ENCODE measurements around the gene GRIA3.
"Not testable (repeated sequence)": the region's sequence is repeated elsewhere in the genome, so short reads cannot be mapped to it uniquely, and the experiment has no call there.

The GRIA3 gene

GRCh38 chrX:123357941-123358340, 173.9 kb downstream of the GRIA3 start:
- DNase-seq (ENCODE audit: low spot score): no peak

DNA sequence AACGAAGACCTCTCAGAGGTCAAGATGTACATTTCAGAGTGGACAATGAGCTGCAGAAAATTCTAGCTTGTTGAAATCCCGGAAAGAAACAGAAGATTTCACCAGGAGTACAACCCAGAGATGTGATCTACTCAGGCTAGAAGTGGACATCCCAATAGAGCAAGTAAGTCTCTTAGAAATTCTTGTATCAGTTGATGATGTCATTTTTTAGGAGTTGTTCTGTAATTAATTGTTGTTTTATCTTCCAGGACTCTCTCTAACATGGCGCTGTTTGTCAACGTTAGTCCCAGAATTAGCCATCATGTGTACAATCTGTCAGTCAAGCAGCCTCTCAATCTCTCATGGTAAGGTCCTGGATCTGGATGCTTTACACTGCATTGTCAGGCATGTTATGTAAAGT, 174.4 kb downstream of the GRIA3 start:
- DNase-seq (ENCODE audit: low spot score): no peak

- DNase-seq (ENCODE audit: low spot score): no peak
Observed at GRCh38 chrX:123361371-123361770, 177.3 kb downstream of the GRIA3 start.

GRCh38 chrX:123386196-123386595, 202.1 kb downstream of the GRIA3 start:
- DNase-seq (ENCODE audit: low spot score): not testable (repeated sequence)

- DNase-seq (ENCODE audit: low spot score): no peak
Observed at GRCh38 chrX:123392921-123393320, 208.8 kb downstream of the GRIA3 start.

GRCh38 chrX:123399709-123400108, 215.6 kb downstream of the GRIA3 start:
- DNase-seq (ENCODE audit: low spot score): no peak

DNA sequence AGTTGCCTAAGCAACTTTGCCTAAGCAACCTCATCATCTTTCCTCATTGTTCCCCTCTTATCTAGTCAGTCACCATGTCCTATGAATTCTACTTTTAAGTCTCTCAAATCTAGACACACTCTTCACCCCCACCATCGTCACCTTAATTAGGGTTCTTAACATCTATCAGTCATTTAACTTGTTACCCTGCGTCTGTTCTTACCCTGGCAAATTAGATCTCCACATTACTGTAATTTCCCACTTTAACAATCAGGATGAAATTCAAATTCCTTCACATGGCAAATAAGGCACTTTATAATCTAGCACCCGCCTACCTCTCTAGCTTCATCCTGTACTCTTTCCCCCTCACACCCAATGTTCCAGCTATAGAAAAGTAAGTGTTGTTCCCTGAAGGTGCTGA, 221.2 kb downstream of the GRIA3 start:
- DNase-seq (ENCODE audit: low spot score): no peak

DNA sequence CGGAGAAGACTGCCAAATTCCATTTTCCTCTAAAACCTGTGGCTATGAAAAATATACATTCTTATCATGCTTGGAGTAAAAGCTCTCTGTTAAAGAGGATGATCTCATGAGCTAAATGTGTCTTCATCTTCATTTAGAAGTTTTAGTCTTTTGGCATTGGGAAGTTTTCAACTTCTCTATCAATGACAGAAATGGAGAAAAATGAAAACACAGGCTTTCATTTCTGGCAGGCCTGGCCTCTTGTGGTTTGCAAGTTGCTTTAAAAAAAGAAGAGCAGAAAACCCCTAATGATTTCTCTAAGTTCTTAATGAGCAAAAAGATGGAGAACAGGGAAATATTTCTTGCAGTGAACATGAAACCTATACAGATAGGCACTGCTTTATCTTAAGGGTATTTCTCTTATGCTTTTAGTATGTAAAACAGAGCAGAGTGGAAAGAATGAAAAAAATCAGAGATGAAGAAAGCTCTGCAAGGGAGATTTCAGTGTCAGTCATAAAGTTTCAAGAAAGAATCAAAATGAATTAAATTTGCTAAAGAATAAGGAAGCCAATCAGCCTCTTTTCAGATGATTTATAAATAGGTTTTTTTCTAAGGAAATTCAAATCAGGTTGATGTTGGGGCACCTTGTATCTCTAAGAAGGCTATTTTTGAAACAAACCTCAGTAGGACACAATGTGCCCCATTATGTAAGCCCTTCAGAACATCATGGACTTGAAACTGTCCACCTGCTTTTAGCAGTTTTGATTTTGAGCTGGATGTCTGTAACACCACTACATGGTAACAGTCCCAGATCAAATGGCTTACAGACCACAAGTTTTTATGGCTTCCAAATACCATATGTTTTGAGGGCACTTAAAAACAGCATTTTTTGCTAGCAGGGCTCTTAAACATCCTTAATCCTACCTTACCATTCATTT, 225.0 kb downstream of the GRIA3 start:
- no peak for DNase-seq (ENCODE audit: low spot score)

GRCh38 chrX:123422875-123423274, 238.8 kb downstream of the GRIA3 start:
- no peak for DNase-seq (ENCODE audit: low spot score)

- no peak for DNase-seq (ENCODE audit: low spot score)
Observed at GRCh38 chrX:123424546-123424945, 240.5 kb downstream of the GRIA3 start.

DNA sequence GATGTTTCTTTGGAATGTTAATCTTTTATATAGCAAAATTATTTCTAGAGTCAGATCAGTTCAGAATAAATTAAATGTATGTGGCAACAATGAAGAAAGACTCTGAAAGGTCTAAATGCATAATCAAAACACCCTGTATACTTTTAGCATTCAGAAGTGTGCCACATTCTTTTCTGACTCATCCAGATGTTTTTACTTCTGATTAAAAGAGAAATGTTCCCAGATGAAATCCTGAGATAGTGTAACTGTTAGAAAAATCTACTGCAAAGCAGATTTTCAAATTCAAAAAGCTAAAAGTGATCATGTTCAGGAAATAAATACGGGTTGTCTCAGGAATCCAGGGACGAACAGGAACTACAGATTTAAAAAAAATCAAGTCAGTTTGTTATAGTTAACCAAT, 241.4 kb downstream of the GRIA3 start:
- DNase-seq (ENCODE audit: low spot score): no peak

GRCh38 chrX:123425904-123426303, 241.8 kb downstream of the GRIA3 start:
- DNase-seq (ENCODE audit: low spot score): no peak

- DNase-seq (ENCODE audit: low spot score): no peak
Observed at GRCh38 chrX:123432361-123433150, 248.5 kb downstream of the GRIA3 start.

DNA sequence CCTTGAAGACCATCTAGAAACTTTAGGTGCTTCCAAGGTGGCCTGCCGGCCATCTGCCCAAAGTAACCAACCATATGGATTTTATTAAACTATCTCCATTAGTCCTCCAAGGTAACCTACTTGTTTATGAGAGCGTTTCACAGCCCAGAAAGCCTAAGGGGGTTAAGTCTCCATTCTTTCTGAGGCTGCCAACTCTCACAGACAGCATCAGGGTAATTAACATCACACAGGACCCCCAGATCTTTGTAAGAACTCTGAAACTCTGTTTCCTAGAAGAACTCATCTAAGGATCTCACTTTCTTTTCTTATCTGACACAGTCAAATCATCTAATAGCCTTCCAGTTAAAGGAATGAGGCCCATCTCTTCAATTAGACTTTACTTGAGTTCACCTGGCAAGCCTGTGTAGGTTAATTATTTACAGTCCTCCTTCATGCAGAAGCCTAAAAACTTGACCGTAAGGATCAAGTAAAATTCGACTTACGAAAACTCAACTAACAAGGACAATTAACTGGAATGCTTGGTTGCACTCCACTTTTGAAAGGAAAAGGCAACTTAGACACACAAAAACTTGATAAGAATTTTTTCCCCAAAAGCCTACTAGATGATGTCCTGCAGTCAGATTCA, 252.5 kb downstream of the GRIA3 start:
- DNase-seq (ENCODE audit: low spot score): no peak

DNA sequence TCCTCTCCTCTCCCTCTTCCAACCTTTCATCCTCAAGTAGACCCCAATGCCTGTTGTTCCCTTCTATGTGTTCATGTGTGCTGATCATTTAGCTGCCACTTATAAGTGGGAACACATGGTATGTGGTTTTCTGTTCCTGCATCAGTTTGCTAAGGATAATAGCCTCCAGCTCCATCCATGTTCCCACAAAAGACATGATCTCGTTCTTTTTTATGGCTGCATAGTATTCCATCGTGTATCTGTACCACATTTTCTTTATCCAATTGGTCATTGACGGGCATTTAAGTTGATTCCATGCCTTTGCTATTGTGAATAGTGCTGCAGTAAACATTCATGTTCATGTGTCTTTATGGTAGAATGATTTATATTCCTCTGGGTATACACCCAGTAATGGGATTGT, 255.8 kb downstream of the GRIA3 start:
- DNase-seq (ENCODE audit: low spot score): not testable (repeated sequence)

- DNase-seq (ENCODE audit: low spot score): no peak
Observed at GRCh38 chrX:123442764-123443163, 258.7 kb downstream of the GRIA3 start.

- DNase-seq (ENCODE audit: low spot score): no peak
Observed at GRCh38 chrX:123447506-123447905, 263.4 kb downstream of the GRIA3 start.

DNA sequence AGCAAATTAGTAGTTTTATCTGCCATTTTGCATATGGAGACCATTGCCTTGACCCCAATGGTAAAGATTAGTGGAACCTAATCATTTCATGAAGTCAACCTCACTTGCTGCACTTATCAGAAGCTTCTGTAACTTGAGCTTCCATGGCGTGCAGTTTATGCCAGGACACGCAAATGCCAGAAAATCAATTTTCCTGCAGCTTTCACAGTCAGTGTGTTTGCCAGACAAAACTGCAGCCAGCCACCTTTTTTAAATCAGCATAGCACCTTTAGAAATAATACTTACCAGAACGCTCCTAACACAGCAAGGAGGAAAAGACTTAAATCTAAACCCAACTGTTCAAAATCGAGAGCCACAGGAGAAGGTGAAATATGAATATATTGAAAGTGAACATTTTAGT, 265.3 kb downstream of the GRIA3 start:
- DNase-seq (ENCODE audit: low spot score): no peak

DNA sequence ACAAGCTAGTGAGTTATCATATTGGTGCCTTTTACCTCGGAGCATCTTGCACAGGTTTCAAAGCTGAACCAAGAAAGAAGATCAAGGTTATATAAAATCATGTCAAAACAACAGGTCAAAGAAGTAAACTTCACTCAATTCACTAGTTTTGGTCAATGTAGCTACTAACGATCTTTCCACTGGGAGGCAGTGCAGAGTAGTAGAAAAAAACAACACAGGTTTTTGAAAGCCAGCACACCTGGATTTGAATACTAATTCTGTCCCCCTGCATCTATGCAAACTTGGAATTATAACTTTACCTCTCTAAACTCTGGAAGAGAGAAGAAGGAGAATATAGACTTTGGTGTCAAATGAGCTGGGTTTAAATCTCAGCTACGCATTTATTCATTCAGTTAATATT, 266.1 kb downstream of the GRIA3 start:
- DNase-seq (ENCODE audit: low spot score): no peak

DNA sequence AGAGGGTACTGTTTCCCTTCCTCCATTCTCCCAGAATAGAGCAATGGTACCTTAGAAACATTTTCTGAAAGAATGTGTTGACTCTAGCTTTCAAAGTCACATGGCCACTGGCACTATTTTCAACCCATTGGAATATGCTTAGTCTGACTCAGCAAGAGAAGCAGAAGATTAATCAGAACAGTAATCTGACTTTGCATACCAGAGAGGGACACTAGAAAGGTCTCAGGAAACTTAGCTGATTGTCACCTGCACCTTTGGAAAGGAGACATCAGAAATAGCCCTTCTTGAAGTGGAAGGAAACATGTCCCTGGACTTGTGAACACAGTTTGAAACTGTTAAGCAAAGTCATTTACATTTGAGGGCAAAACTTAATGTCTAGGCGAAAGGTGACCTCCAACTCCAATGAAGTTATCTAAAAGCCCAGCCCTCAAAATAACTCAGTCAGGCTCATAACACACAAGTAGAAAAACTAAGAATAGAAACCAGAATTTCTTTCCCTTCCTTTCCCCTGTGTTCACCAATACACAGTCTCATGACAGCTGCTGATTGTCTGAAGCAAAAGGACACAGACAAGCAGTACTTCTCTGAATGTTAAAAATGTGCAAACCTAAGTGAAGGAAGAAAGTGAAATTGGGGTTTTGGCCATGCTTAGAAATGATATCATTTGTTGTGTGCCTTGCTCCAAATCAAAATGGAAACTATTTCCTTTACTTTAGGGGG, 270.8 kb downstream of the GRIA3 start:
- DNase-seq (ENCODE audit: low spot score): no peak

- no peak for DNase-seq (ENCODE audit: low spot score)
Observed at GRCh38 chrX:123455693-123456092, 271.6 kb downstream of the GRIA3 start.

DNA sequence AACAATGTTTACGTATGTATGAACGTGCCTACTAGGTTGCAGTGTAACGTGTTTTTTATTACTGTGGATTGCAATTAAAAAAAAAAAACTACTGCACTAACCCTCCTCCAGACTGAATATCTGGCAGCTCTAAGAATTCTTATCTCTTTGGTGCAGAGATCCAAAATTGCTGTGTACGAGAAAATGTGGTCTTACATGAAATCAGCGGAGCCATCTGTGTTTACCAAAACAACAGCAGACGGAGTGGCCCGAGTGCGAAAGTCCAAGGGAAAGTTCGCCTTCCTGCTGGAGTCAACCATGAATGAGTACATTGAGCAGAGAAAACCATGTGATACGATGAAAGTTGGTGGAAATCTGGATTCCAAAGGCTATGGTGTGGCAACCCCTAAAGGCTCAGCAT, 280.6 kb downstream of the GRIA3 start:
- DNase-seq (ENCODE audit: low spot score): no peak
